Esophagus muscularis mucosa (tissue), 3 donors: ENCODE measurements around the gene SHLD1.

ENCODE experiments used
- CTCF ChIP-seq, 3 experiments: fragments of 200-600 bp in 2 of 3; fragments of 450-650 bp in 1 of 3; sonication (generic) in 2 of 3; IDR thresholded peaks; one replicate each; pipeline ENCODE4 v1.5.1; 2017 to 2019; ENCODE audit warnings: antibody characterized with exemption in 3 of 3, mild to moderate bottlenecking in 2 of 3, moderate library complexity in 1 of 3
- POLR2A ChIP-seq: fragments of 450-650 bp; IDR thresholded peaks from one replicate; pipeline ENCODE4 v1.6.1; 2017; ENCODE audit warnings: antibody characterized with exemption, moderate library complexity, mild to moderate bottlenecking, low read depth
- POLR2AphosphoS5 ChIP-seq, 2 donors: sonication (generic); formaldehyde crosslinking; IDR thresholded peaks; one replicate each; pipeline ENCODE4 v1.6.1; 2017; ENCODE audit warnings: antibody characterized with exemption in 2 of 2

DNA sequence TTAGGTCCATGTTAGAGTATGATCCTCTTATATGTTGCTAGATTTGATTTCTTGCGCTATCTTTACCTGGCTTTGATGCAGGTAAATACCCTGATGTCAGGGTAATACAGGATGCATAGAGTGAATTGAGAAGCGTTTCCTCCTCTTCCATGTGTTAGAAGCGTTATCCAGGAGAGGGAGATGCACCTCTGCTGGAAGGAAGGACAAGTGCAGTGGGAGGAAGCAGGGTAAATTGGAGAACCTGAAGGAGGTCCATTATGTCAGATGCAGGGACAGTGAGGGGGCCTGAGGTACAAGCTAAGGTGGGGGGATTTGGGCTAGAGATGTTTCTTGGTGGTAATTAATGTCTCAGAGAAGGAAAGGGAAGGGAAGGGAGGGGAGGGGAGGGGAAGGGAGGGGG is 7.7 kb downstream of the SHLD1 start:
- TF ChIP-seq CTCF (IDR thresholded peaks at IDR 0.05), result no peak
- TF ChIP-seq POLR2AphosphoS5 (IDR thresholded peaks at IDR 0.05), result no peak
- no peak for TF ChIP-seq POLR2A
